ENCODE data around the gene MANBA.

Gene MANBA

DNA sequence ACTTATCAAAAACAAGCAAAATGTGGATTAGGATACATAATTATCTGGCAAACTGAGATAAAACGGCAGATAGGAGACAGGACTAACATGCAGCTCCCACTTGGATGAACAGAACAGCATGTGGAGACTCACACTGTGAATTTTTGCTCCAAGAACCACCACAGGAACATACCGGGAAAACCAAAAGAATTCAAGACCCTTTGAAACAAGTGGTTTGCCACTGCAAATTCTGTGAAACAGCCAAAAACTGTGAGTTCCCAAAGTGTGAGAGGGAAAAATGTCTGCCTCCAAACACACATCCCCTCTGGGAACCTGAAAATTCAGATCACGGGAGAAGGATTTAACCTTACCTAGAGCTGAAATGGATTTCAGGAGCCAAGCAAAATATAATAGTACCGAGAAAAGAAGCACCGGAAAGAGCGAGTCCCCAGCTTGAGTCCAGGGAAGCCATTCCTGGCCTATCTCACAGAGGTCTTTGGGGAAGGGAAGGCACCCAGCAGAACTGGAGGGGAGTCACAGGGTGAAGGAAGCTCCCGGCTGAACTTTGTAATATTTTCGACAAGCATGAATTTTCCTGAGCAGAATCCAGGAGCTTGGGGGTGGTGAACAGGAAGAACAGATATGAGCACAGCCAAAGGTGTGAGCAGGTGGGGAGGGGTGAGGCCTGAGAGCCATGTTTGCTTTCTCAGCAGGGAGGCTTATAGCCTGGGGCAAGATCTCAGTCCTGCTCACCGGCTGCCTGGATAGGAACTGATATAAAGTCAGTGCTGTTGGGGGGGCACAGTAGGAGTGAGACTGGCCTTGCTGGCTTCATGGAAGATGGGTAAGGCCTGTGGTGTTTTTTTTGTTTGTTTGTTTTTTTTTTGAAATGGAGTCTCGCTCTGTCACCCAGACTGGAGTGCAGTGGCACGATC, 23.9 kb downstream of the MANBA start:
- TF ChIP-seq, protein P1, sequence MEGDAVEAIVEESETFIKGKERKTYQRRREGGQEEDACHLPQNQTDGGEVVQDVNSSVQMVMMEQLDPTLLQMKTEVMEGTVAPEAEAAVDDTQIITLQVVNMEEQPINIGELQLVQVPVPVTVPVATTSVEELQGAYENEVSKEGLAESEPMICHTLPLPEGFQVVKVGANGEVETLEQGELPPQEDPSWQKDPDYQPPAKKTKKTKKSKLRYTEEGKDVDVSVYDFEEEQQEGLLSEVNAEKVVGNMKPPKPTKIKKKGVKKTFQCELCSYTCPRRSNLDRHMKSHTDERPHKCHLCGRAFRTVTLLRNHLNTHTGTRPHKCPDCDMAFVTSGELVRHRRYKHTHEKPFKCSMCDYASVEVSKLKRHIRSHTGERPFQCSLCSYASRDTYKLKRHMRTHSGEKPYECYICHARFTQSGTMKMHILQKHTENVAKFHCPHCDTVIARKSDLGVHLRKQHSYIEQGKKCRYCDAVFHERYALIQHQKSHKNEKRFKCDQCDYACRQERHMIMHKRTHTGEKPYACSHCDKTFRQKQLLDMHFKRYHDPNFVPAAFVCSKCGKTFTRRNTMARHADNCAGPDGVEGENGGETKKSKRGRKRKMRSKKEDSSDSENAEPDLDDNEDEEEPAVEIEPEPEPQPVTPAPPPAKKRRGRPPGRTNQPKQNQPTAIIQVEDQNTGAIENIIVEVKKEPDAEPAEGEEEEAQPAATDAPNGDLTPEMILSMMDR (IDR thresholded peaks at IDR 0.05; ENCODE audit: low read depth, low read length, missing control alignments), result no peak
- DNase-seq (ENCODE audit: low read depth), result peak; percentile 85
- no peak overlapping the region for H3K4me3 ChIP-seq (ENCODE audit: low read depth, low read length)
- in situ Hi-C loops (cut with HindIII; ENCODE audit: low sequenced_read_pairs), result no loop called here

GRCh38 chr4:102735582-102735981, 25.2 kb downstream of the MANBA start:
- no peak for DNase-seq (ENCODE audit: low read depth)
- TF ChIP-seq, protein P1 (IDR thresholded peaks at IDR 0.05; ENCODE audit: low read depth, low read length, missing control alignments), result no peak
- no peak overlapping the region for H3K4me3 ChIP-seq (ENCODE audit: low read depth, low read length)
- in situ Hi-C loops (cut with HindIII; ENCODE audit: low sequenced_read_pairs), result no loop called here

DNA sequence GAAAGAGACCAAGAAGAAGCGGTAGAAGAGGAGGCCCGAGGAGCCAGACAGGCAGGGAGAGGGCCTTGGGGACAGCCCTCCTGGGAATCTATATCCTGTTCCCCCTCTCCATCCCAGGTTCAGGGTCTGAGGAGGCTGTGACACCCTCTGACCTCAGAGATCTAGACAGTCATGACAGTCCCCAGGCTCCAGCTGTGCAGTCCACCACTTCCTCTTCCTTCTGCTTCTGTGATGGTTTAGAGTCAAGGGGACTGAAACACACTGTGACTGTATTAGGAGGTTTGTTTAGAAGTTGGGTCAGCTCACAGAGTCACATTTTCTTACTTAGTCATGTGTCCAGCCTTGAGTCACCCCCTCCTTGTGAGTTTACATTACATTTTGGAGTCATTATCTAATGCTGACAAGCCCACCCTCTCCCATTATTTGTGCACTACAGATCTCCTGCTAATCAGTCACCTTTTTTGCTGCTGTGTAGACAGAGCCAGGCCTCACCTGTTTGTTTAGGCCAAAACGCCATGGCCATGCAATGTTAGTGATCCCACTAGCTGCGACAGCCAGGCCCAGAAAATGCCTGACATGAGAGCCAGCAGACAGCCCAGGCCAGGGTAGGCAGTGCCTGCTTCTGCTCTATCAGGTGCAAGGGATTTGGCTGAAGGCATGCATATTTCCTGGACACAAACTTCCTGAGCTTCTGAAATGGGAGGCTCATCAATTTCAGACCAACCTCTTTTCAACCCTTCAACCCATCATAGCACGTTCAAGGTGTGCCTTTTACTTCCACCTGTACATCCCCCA, 26.0 kb downstream of the MANBA start:
- in situ Hi-C loops (cut with HindIII; ENCODE audit: low sequenced_read_pairs), result no loop called here
- TF ChIP-seq, protein P1 (IDR thresholded peaks at IDR 0.05; ENCODE audit: low read depth, low read length, missing control alignments), result no peak
- no peak overlapping the region for H3K4me3 ChIP-seq (ENCODE audit: low read depth, low read length)
- no peak for DNase-seq (ENCODE audit: low read depth)

GRCh38 chr4:102734116-102734515, 26.7 kb downstream of the MANBA start:
- TF ChIP-seq, protein P1 (IDR thresholded peaks at IDR 0.05; ENCODE audit: low read depth, low read length, missing control alignments), result no peak
- in situ Hi-C loops (cut with HindIII; ENCODE audit: low sequenced_read_pairs), result no loop called here
- DNase-seq (ENCODE audit: low read depth), result no peak
- H3K4me3 ChIP-seq (ENCODE audit: low read depth, low read length), result no peak overlapping the region

DNA sequence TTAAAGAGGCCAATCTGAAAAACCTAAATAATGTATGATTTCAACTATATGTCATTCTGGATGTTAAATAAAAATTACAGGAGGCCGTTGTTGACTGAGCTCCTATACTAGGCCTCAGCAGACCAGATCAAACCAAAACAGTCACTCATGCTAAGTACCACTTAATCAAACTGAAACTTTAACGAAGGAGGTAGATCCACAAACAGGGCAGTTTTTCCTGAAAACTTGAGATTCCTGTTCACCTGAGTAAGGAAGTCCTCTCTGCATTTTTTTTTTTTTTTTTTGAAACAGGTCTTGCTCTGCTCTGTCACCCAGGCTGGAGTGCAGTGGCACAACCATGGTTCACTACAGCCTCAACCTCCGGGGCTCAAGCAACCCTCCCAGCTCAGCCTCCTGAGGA, 27.7 kb downstream of the MANBA start:
- TF ChIP-seq, protein P1 (IDR thresholded peaks at IDR 0.05; ENCODE audit: low read depth, low read length, missing control alignments), result no peak
- DNase-seq (ENCODE audit: low read depth), result no peak
- in situ Hi-C loops (cut with HindIII; ENCODE audit: low sequenced_read_pairs), result no loop called here
- H3K4me3 ChIP-seq (ENCODE audit: low read depth, low read length), result no peak overlapping the region

DNA sequence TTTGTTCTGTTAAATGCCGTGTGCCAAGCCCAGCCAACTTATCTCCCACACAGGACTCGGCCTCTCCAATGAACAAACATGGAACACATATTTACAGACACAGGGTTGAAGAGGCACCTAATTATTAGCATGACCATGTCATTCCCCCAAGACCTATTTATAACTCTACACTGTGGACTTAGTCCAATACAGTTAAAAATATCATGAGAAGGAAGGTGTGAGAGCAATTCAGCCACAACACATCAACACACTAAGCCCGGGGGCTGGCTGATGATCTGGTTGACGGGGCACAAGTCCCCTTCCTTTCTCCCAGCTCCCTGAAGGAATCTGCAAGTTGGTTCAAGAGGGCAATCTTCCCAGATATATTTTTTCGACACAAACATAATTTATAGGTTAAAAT, 28.1 kb downstream of the MANBA start:
- TF ChIP-seq, protein P1 (IDR thresholded peaks at IDR 0.05; ENCODE audit: low read depth, low read length, missing control alignments), result no peak
- no peak for DNase-seq (ENCODE audit: low read depth)
- H3K4me3 ChIP-seq (ENCODE audit: low read depth, low read length), result no peak overlapping the region
- in situ Hi-C loops (cut with HindIII; ENCODE audit: low sequenced_read_pairs), result no loop called here
